ENCODE measurements around the gene XIRP2. TPM values are rescaled to one million over a fixed set of nuclear protein-coding genes. Genes with fewer than 3 reads are reported as not detected.

The XIRP2 gene
- total and polyA plus RNA-seq, 2 of the 4 experiments (the other 2 are of a cell fraction), result 0.05 to 0.18 TPM

DNA sequence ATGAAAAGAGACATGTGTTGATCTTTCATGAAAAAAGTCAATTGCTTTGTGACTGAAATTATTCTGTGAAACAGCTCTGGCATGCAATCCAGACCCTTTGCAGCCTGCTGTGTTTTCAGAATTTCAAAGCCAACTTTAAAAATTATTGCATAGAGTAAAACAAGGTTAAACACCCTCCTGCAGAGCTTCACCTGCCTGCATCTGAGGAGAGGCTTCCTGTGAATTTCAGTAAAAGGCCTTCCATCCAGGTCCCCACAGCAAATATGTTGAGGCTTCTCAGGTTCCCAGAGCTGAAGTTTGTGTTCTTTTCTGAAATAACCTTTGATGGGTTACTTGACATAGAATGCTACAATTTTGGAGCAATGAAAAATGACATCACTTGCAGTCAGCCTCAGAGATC is 4.1 kb downstream of the XIRP2 start:
- H3K23ac ChIP-seq (ENCODE audit: low read depth, low read length), result no peak overlapping the region
- H3K79me1 ChIP-seq (ENCODE audit: low read depth in 1 of 2, low read length in 2 of 2), result no peaks in the 10 kb centered on the region
- no peak overlapping the region for H3K27ac ChIP-seq (ENCODE audit: insufficient read depth, low read length)
- no peaks in the 10 kb centered on the region for H3K36me3 ChIP-seq (ENCODE audit: control insufficient read depth, insufficient read depth, low read length)
- dilution Hi-C loops (cut with HindIII; ENCODE audit: low sequenced_read_pairs, unreplicated experiment), result no loop called here
- no peaks in the 10 kb centered on the region for H3K9me3 ChIP-seq (ENCODE audit: control insufficient read depth, insufficient read depth, low read length)
- H3K4me2 ChIP-seq (ENCODE audit: low read depth, low read length), result no peak overlapping the region
- H3K18ac ChIP-seq (ENCODE audit: low read depth, low read length), result no peak overlapping the region
- no peak overlapping the region for H2BK5ac ChIP-seq (ENCODE audit: low read depth, low read length, poor library complexity, severe bottlenecking)
- no peak for DNase-seq
- no peak overlapping the region for H4K5ac ChIP-seq (ENCODE audit: low read depth, low read length)
- no peak overlapping the region for H3K4me3 ChIP-seq (ENCODE audit: insufficient read depth, low read depth, low read length)
- H2BK20ac ChIP-seq (ENCODE audit: low read depth, low read length), result no peak overlapping the region
- BruUV-seq (replicated peaks), result no TSS peak
- ChIA-PET POLR2A (ENCODE audit: unreplicated experiment) (no interaction called here), CTCF (interaction anchor here (0.7 kb wide), 1 partner anchor 66 kb away, joined by 3 read pairs; no protein-coding TSS in a partner anchor)
- no peak overlapping the region for H2BK15ac ChIP-seq (ENCODE audit: low read depth, low read length)
- no peak overlapping the region for H3K4ac ChIP-seq (ENCODE audit: low read depth, low read length)
- no peak for TF ChIP-seq CHD1 (IDR thresholded peaks at IDR 0.05; ENCODE audit: low read depth, low read length)
- TF ChIP-seq, protein P1, sequence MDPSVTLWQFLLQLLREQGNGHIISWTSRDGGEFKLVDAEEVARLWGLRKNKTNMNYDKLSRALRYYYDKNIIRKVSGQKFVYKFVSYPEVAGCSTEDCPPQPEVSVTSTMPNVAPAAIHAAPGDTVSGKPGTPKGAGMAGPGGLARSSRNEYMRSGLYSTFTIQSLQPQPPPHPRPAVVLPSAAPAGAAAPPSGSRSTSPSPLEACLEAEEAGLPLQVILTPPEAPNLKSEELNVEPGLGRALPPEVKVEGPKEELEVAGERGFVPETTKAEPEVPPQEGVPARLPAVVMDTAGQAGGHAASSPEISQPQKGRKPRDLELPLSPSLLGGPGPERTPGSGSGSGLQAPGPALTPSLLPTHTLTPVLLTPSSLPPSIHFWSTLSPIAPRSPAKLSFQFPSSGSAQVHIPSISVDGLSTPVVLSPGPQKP (IDR thresholded peaks at IDR 0.05; ENCODE audit: borderline replicate concordance, low read depth, low read length), result no peak
- no peak for TF ChIP-seq MAZ (IDR thresholded peaks at IDR 0.05; ENCODE audit: borderline replicate concordance, low read depth, low read length)
- TF ChIP-seq RFX5 (IDR thresholded peaks at IDR 0.05; ENCODE audit: low read depth, low read length), result no peak
- TF ChIP-seq NFE2L2 (IDR thresholded peaks at IDR 0.05; ENCODE audit: low read depth, low read length), result no peak
- TF ChIP-seq RAD21 (IDR thresholded peaks at IDR 0.05; ENCODE audit: low read length), result no peak
- no peak overlapping the region for H3K56ac ChIP-seq (ENCODE audit: extremely low read depth, insufficient read depth, low read length)
- no peak for ATAC-seq (ENCODE audit: low read depth)
- no peak overlapping the region for H2AK5ac ChIP-seq (ENCODE audit: low read depth, low read length)
- H3K14ac ChIP-seq (replicated peaks; ENCODE audit: low read depth, low read length), result no peak overlapping the region
- no peaks in the 10 kb centered on the region for H3K9me1 ChIP-seq (ENCODE audit: insufficient read depth, low read length)
- H4K20me1 ChIP-seq (ENCODE audit: insufficient read depth, low read length), result no peaks in the 10 kb centered on the region
- H3K27me3 ChIP-seq (ENCODE audit: control insufficient read depth, insufficient read depth, low read length), result no peaks in the 10 kb centered on the region
- H3K4me1 ChIP-seq (ENCODE audit: control insufficient read depth, insufficient read depth, low read length), result peaks cover 2% of the 10 kb centered on the region; the same call in 1 of the 2 replicates
- no peak overlapping the region for H2AFZ ChIP-seq (replicated peaks; ENCODE audit: low read length, poor library complexity)
- intact Hi-C loops (cut with micrococcal nuclease), result no loop called here
- H4K8ac ChIP-seq (ENCODE audit: low read depth in 2 of 2, low read length in 2 of 2), result no peak overlapping the region
- in situ Hi-C loops (cut with MboI; ENCODE audit: low sequenced_read_pairs), result no loop called here
- H2AK9ac ChIP-seq (replicated peaks; ENCODE audit: low read depth, low read length, poor library complexity), result no peak overlapping the region
- no peak overlapping the region for H2BK120ac ChIP-seq (ENCODE audit: low read depth, low read length)
- no peak overlapping the region for H3K9ac ChIP-seq (ENCODE audit: low read depth, low read length)
- H4K91ac ChIP-seq (ENCODE audit: insufficient read depth, low read depth, low read length), result no peak overlapping the region
